ENCODE results near the gene TMEM255B. TPM values are rescaled to one million over a fixed set of nuclear protein-coding genes. Genes with fewer than 3 reads are reported as not detected.

Gene TMEM255B
- polyA plus RNA-seq, 1 donor (not counting 4 experiments of a cell fraction or from before 2014, with no cell fraction given) = 7.6 TPM

DNA sequence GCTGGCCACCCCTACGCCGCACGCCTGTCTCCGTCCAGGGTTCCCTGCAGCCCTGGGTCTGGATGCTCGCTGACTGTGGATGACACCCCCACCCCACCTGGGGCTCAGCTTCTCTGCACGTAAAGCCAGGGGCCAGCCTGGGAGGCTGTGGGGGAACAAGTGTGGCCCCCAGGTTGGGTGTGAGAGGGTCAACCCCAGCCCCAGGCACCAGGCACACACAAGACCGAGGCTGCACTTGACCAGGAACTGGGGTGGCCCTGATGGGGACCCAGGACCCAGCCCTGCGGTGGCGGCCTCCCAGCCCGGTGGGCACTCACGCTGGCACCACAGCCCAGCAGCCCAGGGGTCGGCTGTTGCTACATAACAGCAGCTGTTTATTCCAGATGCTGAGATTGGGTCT is 63.2 kb downstream of the TMEM255B start:
- H3K9me3 ChIP-seq (ENCODE audit: control insufficient read depth, low read depth, low read length) = no peaks in the 10 kb centered on the region
- no peaks in the 10 kb centered on the region for H3K9me1 ChIP-seq (ENCODE audit: control insufficient read depth, extremely low read depth, insufficient read depth, low read length)
- FAIRE-seq (no peak), DNase-seq (ENCODE audit: low read depth, low spot score) (no peak)
- TF ChIP-seq, protein P1, sequence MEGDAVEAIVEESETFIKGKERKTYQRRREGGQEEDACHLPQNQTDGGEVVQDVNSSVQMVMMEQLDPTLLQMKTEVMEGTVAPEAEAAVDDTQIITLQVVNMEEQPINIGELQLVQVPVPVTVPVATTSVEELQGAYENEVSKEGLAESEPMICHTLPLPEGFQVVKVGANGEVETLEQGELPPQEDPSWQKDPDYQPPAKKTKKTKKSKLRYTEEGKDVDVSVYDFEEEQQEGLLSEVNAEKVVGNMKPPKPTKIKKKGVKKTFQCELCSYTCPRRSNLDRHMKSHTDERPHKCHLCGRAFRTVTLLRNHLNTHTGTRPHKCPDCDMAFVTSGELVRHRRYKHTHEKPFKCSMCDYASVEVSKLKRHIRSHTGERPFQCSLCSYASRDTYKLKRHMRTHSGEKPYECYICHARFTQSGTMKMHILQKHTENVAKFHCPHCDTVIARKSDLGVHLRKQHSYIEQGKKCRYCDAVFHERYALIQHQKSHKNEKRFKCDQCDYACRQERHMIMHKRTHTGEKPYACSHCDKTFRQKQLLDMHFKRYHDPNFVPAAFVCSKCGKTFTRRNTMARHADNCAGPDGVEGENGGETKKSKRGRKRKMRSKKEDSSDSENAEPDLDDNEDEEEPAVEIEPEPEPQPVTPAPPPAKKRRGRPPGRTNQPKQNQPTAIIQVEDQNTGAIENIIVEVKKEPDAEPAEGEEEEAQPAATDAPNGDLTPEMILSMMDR (optimal IDR thresholded peaks at IDR 0.05 in 1 of 3, IDR thresholded peaks at IDR 0.05 in 1 of 3, conservative IDR thresholded peaks at IDR 0.05 in 1 of 3; ENCODE audit: extremely low read depth in 1 of 3, insufficient read depth in 2 of 3, low read length in 3 of 3) = no peak
- no peak for TF ChIP-seq EZH2 (IDR thresholded peaks at IDR 0.05; ENCODE audit: low read length)
- no peak overlapping the region for H3K27ac ChIP-seq (ENCODE audit: control insufficient read depth, insufficient read depth, low read length)
- peaks cover 11% of the 10 kb centered on the region for H4K20me1 ChIP-seq (ENCODE audit: control insufficient read depth, extremely low read depth, insufficient read depth, low read length)
- H2AFZ ChIP-seq (ENCODE audit: control insufficient read depth, low read length) = no peak overlapping the region
- H3K4me3 ChIP-seq (ENCODE audit: control insufficient read depth in 2 of 3, extremely low read depth in 1 of 3, insufficient read depth in 2 of 3, low read depth in 1 of 3, low read length in 3 of 3) = no peak overlapping the region
- peaks cover 27 to 40% of the 10 kb centered on the region in 2 experiments for H3K36me3 ChIP-seq (ENCODE audit: control insufficient read depth in 2 of 2, extremely low read depth in 1 of 2, insufficient read depth in 2 of 2, low read length in 2 of 2)
- H3K79me2 ChIP-seq (ENCODE audit: control insufficient read depth, insufficient read depth, low read length) = peaks cover 3% of the 10 kb centered on the region
- dilution Hi-C loops (cut with MboI; ENCODE audit: extremely low pct_ligation_motif_present, low sequenced_read_pairs) = no loop called here
- H3K4me2 ChIP-seq (ENCODE audit: control insufficient read depth, extremely low read depth, insufficient read depth, low read depth, low read length) = no peak overlapping the region
- no peaks in the 10 kb centered on the region for H3K27me3 ChIP-seq (ENCODE audit: control insufficient read depth, extremely low read depth, insufficient read depth, low read length)
- peaks cover 24% of the 10 kb centered on the region for H3K4me1 ChIP-seq (ENCODE audit: control insufficient read depth, extremely low read depth, insufficient read depth, low read length)
- H3K9ac ChIP-seq (ENCODE audit: control insufficient read depth, extremely low read depth, insufficient read depth, low read length) = no peak overlapping the region

DNA sequence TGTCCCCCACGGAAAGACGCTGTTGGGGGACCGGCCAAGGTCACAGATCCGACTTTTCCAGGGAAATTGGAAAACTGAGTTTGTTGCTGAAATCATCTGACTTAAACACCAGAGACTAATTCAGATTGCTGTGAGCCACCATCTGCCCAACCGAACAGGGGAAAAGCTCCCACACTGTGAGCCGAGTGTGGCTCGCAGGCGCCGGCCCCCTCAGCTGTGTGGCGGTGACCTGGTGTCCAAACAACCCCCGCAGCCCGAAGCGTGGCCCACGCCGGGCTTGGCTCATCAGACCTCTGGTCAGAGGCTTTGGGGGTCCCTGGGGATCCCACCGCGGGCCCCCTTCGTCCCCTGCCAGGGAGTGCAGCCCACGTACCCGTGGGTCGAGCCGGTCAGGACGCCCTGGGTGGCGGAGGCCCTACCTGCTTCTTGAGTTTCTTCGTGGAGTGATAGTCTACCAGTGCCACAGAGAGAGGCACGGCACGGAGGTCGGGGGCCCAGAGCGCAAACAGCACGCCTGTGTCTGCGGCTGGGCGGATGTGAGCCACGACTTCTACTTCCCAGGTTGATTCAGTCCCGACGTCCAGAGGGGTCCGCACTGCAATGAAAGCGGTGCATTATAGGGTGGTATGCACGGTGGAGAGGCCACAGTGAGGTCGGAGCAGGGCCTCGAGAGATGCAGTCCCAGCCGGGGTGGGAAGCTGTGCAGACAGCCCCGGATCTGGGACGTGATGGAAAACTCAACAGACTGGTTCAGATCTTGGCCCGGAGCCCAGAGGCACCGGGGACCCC is 64.1 kb downstream of the TMEM255B start:
- H3K4me2 ChIP-seq (ENCODE audit: control insufficient read depth, extremely low read depth, insufficient read depth, low read depth, low read length) = no peak overlapping the region
- no peak for DNase-seq (ENCODE audit: low read depth, low spot score)
- peaks cover 8% of the 10 kb centered on the region for H4K20me1 ChIP-seq (ENCODE audit: control insufficient read depth, extremely low read depth, insufficient read depth, low read length)
- no peaks in the 10 kb centered on the region for H3K9me1 ChIP-seq (ENCODE audit: control insufficient read depth, extremely low read depth, insufficient read depth, low read length)
- no peak overlapping the region for H3K27ac ChIP-seq (ENCODE audit: control insufficient read depth, insufficient read depth, low read length)
- H3K9me3 ChIP-seq (ENCODE audit: control insufficient read depth, low read depth, low read length) = no peaks in the 10 kb centered on the region
- H3K4me3 ChIP-seq (ENCODE audit: control insufficient read depth in 2 of 3, extremely low read depth in 1 of 3, insufficient read depth in 2 of 3, low read depth in 1 of 3, low read length in 3 of 3) = no peak overlapping the region
- no peak for FAIRE-seq
- H2AFZ ChIP-seq (ENCODE audit: control insufficient read depth, low read length) = no peak overlapping the region
- peaks cover 6% of the 10 kb centered on the region for H3K79me2 ChIP-seq (ENCODE audit: control insufficient read depth, insufficient read depth, low read length)
- H3K9ac ChIP-seq (ENCODE audit: control insufficient read depth, extremely low read depth, insufficient read depth, low read length) = no peak overlapping the region
- no peak for TF ChIP-seq EZH2 (IDR thresholded peaks at IDR 0.05; ENCODE audit: low read length)
- TF ChIP-seq, protein P1 (optimal IDR thresholded peaks at IDR 0.05 in 1 of 3, IDR thresholded peaks at IDR 0.05 in 1 of 3, conservative IDR thresholded peaks at IDR 0.05 in 1 of 3; ENCODE audit: extremely low read depth in 1 of 3, insufficient read depth in 2 of 3, low read length in 3 of 3) = no peak
- dilution Hi-C loops (cut with MboI; ENCODE audit: extremely low pct_ligation_motif_present, low sequenced_read_pairs) = no loop called here
- H3K27me3 ChIP-seq (ENCODE audit: control insufficient read depth, extremely low read depth, insufficient read depth, low read length) = no peaks in the 10 kb centered on the region
- H3K36me3 ChIP-seq (ENCODE audit: control insufficient read depth in 2 of 2, extremely low read depth in 1 of 2, insufficient read depth in 2 of 2, low read length in 2 of 2) = peaks cover 32 to 46% of the 10 kb centered on the region in 2 experiments
- H3K4me1 ChIP-seq (ENCODE audit: control insufficient read depth, extremely low read depth, insufficient read depth, low read length) = peaks cover 24% of the 10 kb centered on the region
